GM18505 (cell line): ENCODE data around the gene SLIT1.

Experiments
- ATAC-seq: cut with Tn5 transposase; IDR thresholded peaks from one replicate; pipeline ENCODE4 v1.9.1; 2021; ENCODE audit not compliant: unreplicated experiment
- POLR2A ChIP-seq: IDR thresholded peaks from 4 replicates; pipeline ENCODE4 v1.6.1; 2011; ENCODE audit warnings: borderline replicate concordance; ENCODE audit not compliant: insufficient read depth, insufficient read length; ENCODE audit errors: extremely low read depth

SLIT1 gene

DNA sequence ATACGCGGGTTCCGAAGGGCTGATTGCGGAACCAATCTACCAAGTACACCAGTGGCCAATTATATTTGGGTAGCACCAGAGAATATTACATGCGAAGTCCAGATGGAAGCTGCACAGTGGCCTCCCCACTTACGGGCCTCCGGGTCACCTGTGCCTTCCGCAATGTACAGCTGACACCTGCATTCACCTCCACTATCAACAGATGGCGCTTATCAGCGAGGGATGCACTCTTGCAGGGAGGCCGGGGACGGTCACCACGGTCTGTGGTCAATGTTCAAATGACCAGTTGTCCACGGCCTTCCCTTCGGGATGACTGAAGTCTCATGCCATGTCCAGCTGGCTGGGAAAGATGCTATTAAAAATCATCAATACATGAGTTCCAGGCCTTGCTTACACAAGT lies 47.6 kb downstream of the SLIT1 start:
- TF ChIP-seq POLR2A: no peak
- ATAC-seq: no peak

- no peak for ATAC-seq
- TF ChIP-seq POLR2A: no peak
Observed at GRCh38 chr10:97136756-97137155, 49.0 kb downstream of the SLIT1 start.

- no peak for ATAC-seq
Observed at GRCh38 chr10:97135464-97135863, 50.3 kb downstream of the SLIT1 start.

GRCh38 chr10:97134983-97135382 lies 50.8 kb downstream of the SLIT1 start:
- no peak for ATAC-seq
- no peak for TF ChIP-seq POLR2A

More at GRCh38 chr10:97135464-97135863, 50.3 kb downstream of the SLIT1 start:
- no peak for TF ChIP-seq POLR2A

DNA sequence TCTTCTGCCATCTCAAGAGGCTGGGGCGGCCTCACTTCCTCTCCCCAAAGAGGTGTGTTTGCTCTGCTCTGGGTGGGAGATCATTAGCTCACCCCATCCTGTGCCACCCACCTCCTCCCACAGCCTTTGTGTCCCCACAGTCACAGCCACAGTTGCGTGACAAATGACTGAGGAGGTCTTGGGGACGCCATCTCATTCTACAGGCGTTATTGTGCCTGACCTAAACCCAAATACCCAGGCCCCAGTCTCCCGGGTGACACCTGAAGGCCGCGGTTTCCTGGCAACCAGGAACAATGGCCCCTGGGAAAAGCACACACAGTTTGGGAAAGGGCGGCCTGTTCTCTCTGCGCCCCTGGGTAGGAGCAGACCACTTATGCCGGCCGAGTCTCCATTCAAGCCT lies 51.6 kb downstream of the SLIT1 start:
- no peak for ATAC-seq
- TF ChIP-seq POLR2A: no peak

GRCh38 chr10:97132273-97132672 lies 53.5 kb downstream of the SLIT1 start:
- TF ChIP-seq POLR2A: no peak
- no peak for ATAC-seq

DNA sequence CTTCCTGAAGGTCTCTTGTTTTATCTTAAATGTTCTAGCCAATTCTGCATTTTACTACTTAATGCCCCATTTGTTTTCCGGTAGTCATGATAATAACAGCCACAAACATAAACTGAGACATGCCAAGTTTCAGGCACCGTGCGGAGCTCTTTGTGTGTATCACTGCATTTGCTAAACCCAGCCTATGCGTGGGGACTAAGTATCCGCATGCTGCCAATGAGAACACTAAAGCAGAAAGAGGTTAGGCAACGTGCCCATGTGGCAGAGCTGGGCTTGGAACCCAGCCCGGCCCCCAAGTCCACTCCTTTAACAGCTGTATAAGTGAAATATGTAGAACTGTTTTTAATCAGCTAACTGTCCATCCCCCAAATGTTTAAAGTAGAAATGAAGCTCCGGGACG lies 54.1 kb downstream of the SLIT1 start:
- no peak for ATAC-seq
- no peak for TF ChIP-seq POLR2A

- TF ChIP-seq POLR2A: no peak
- no peak for ATAC-seq
Observed at GRCh38 chr10:97131181-97131628, 54.6 kb downstream of the SLIT1 start.

GRCh38 chr10:97129666-97130065 lies 56.1 kb downstream of the SLIT1 start:
- no peak for ATAC-seq
- TF ChIP-seq POLR2A: no peak

GRCh38 chr10:97128516-97129154 lies 57.1 kb downstream of the SLIT1 start:
- no peak for ATAC-seq
- TF ChIP-seq POLR2A: no peak

DNA sequence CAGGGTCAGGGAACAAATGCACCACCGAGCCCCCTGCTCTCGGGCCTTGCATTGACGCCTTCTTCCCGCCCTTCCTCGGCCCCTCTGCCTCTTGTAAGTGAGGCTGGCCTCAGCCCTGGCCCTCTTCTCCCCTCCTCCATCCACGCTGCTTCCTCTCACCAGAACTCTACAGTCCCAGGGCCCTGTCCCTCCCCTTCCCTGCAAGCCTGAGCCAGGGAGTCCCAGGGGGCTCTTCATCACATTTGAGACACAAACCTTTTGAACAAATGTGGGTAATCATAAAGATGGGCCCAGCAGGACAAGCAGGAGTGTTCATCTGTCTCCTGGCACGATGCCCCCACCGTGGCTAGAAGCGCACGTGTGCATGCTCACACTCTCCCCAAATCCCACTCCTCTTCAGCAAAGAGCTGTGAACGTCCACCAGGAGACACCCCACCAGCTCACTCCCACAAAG lies 57.7 kb downstream of the SLIT1 start:
- TF ChIP-seq POLR2A: no peak
- ATAC-seq: no peak

GRCh38 chr10:97127509-97127908 lies 58.2 kb downstream of the SLIT1 start:
- ATAC-seq: no peak
- no peak for TF ChIP-seq POLR2A

DNA sequence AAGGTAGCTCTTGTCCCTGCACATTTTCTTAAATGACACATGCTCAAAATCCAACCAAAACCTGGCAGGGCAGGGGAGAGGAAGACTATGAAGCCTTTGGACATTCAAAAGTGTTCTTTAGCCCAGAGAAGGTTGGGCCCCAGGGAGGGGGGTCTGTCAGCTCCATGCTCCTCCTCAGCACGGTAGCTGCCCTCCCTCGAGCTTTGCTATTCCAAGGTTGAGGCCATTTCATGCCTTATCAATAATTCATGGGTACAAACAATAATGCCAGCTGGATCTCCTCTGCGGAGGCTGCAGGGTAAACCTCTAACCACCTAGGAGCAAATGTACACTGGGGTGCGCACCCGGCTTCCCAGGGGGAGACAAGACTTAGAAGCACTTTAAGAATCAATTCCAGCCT lies 61.5 kb downstream of the SLIT1 start:
- no peak for ATAC-seq
- TF ChIP-seq POLR2A: no peak

DNA sequence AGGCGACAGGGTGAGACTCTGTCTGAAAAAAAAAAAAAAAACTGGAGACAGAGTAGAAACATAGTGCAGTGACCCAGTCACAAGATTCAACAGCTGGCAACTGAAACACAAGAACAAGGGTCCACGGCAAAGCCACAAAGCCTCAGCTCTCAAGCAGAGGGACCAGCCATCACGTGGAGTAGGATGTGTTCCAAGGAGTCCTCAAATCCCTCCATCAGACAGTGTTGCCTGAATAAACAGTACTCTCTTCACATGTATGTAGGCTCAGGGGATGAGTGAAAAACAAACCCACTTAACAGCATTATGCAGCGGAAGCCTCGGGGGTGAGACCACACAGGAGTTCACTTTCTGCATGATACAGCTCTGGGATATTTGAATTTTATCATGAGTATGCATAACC lies 62.0 kb downstream of the SLIT1 start:
- no peak for ATAC-seq

GRCh38 chr10:97121041-97121440 lies 64.7 kb downstream of the SLIT1 start:
- no peak for ATAC-seq
- TF ChIP-seq POLR2A: no peak

More for the DNA sequence above, 62.0 kb downstream of the SLIT1 start:
- TF ChIP-seq POLR2A: no peak
